CD8-positive, alpha-beta memory T cell (primary cell): ENCODE results near the gene TMEM98. TPM values are rescaled to one million over a fixed set of nuclear protein-coding genes. Genes with fewer than 3 reads are reported as not detected.
"Not testable (repeated sequence)": the region's sequence is repeated elsewhere in the genome, so short reads cannot be mapped to it uniquely, and the experiment has no call there.

ENCODE experiments used
- CTCF ChIA-PET: fragments of 350-600 bp; sonication (Branson Sonifier 250); formaldehyde crosslinking; loops from one replicate; lab custom pipeline; 2021; ENCODE audit warnings: antibody characterized with exemption; lab: Charles Lee
- POLR2A ChIA-PET: fragments of 350-600 bp; sonication (Branson Sonifier 250); formaldehyde crosslinking; loops from one replicate; lab custom pipeline; 2021; ENCODE audit warnings: antibody characterized with exemption; lab: Charles Lee
- DNase-seq, 5 donors: peaks; one replicate each; pipeline versions ENCODE4 v3.0.0 to v3.0.0-alpha.2; 2020 to 2022; ENCODE audit warnings: mixed read lengths in 1 of 5
- H3K27ac ChIP-seq: one replicate; pipeline ENCODE4 v1.7.0; 2013; ENCODE audit warnings: low read depth, mild to moderate bottlenecking, low read length, moderate library complexity
- H3K27me3 ChIP-seq: 2 replicates; pipeline ENCODE4 v1.7.0; 2013; ENCODE audit warnings: low read length, mild to moderate bottlenecking; ENCODE audit not compliant: insufficient read depth, poor library complexity, severe bottlenecking
- H3K36me3 ChIP-seq: 2 replicates; pipeline ENCODE4 v1.7.0; 2013; ENCODE audit warnings: mild to moderate bottlenecking, low read length, moderate library complexity; ENCODE audit not compliant: insufficient read depth
- H3K4me1 ChIP-seq: 2 replicates; pipeline ENCODE4 v1.7.0; 2013; ENCODE audit warnings: mild to moderate bottlenecking, low read length, moderate library complexity; ENCODE audit not compliant: insufficient read depth
- H3K4me3 ChIP-seq: 2 replicates; pipeline ENCODE4 v1.7.0; 2013; ENCODE audit warnings: mild to moderate bottlenecking, low read length
- H3K9me3 ChIP-seq: 2 replicates; pipeline ENCODE4 v1.7.0; 2013; ENCODE audit warnings: mild to moderate bottlenecking, low read length
- H3K27ac Mint-ChIP-seq, 8 donors: one replicate each; pipeline ENCODE4 v1.8.0; 2020 to 2021; ENCODE audit warnings: mixed read lengths in 8 of 8, mild to moderate bottlenecking in 6 of 8, inconsistent platforms in 3 of 8, moderate library complexity in 3 of 8
- H3K27me3 Mint-ChIP-seq, 2 donors: one replicate each; pipeline ENCODE4 v1.8.0; 2020 to 2021; ENCODE audit warnings: mixed read lengths in 2 of 2, mild to moderate bottlenecking in 1 of 2, moderate library complexity in 1 of 2
- H3K36me3 Mint-ChIP-seq, 3 donors: one replicate each; pipeline ENCODE4 v1.8.0; 2020 to 2021; ENCODE audit warnings: mixed read lengths in 3 of 3, inconsistent platforms in 1 of 3, mild to moderate bottlenecking in 1 of 3
- H3K4me1 Mint-ChIP-seq, 3 donors: one replicate each; pipeline ENCODE4 v1.8.0; 2020 to 2021; ENCODE audit warnings: mixed read lengths in 3 of 3, inconsistent platforms in 1 of 3, mild to moderate bottlenecking in 1 of 3
- H3K4me3 Mint-ChIP-seq, 7 donors: one replicate each; pipeline ENCODE4 v1.8.0; 2020 to 2021; ENCODE audit warnings: mixed read lengths in 7 of 7, mild to moderate bottlenecking in 6 of 7, moderate library complexity in 4 of 7, inconsistent platforms in 2 of 7
- H3K9me3 Mint-ChIP-seq, 5 donors: one replicate each; pipeline ENCODE4 v1.8.0; 2020 to 2022; ENCODE audit warnings: mixed read lengths in 5 of 5, mild to moderate bottlenecking in 3 of 5, moderate library complexity in 2 of 5, inconsistent platforms in 1 of 5
- polyA plus RNA-seq: library from polyadenylated mRNA; unstranded; fragments of 300-500 nt; fragmentation: Illumina TruSeq; gene quantifications from one replicate; pipeline ENCODE4 v1.2.3, GENCODE V29; 2021
- total RNA-seq, 2 experiments: library from RNA; stranded (reverse); gene quantifications; one replicate each; pipeline ENCODE4 v1.2.3, GENCODE V29; 2021

The TMEM98 gene, protein sequence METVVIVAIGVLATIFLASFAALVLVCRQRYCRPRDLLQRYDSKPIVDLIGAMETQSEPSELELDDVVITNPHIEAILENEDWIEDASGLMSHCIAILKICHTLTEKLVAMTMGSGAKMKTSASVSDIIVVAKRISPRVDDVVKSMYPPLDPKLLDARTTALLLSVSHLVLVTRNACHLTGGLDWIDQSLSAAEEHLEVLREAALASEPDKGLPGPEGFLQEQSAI
- total RNA-seq (under 1 TPM; 0.22 to 0.26 TPM), polyA plus RNA-seq (not detected)

DNA sequence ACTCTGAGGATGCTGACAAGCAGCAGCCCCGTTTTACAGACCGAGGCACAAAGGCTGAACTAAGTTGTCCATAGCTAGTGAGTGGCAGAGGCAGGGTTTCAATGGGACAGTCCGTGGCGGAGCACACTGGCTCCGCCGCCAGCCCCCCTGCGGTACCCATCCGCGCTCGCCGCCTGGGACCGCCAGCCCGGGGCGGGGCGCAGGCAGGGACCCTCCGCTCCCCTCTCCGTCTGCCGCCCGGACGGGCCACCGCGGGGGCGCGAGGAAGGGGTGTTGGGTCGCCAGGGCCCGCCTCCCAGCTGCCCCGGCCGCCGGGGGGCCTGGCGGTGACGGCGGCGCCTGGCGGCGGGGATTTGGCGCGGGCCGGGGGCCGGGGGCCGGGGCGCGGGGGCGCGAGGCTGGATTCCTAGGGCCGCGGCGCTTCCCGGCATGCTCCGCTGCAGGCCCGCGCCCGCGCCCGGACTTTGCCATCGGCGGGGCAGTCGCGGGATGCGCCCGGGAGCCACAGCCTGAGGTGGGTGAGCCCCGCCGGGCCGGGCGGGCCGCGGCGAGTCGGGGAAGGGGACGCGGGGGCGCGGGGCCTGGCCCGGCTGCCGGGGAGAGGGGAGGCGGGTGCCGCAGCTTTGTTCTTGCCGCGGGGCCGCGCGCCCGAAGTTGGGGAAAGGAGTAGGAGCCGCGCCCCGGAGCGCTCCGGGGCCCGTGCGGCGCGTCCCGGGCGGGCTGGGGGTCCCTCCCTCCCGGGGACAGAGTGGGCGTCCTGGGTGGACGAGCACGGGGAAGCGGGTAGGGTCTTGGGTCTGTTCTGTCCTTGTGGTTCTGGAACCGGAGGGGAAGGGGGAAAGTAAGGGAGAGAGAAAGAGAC lies at the start of gene TMEM98:
TSS of gene TMEM98 (plus strand) at position 430 of the 862 bp plus-strand sequence. CDS start 3,376 bp downstream, outside the sequence.
- peak within 1 kb of the TSS in 6 of 7 donors; percentile 25 to 65 (median 58) for H3K4me3 Mint-ChIP-seq
- H3K4me1 Mint-ChIP-seq = peaks cover 0 to 6% (median 0%) of the 10 kb centered on the region in 3 donors
- no peaks in the 10 kb centered on the region for H3K36me3 Mint-ChIP-seq

DNA sequence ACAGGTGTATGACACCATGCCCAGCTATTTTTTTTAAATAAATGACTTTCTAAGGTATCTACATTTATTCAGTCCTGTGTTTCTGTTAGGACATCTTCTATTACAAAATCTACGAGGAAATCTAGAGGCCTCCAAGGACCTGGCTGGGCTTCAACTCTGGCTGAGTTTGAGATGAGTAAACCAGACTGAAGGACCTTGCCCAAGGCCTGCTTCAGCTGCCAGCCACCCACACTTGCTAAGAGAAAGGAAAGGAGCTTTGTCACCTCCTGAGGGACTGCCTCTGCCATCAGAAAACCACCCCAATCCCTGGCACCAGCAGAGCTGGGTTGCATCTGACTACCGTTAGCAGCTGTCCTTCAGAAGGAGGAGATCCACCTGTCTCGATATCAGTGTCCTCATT lies 49.7 kb upstream of the TMEM98 start:
- peaks cover 18% of the 10 kb centered on the region for H3K4me1 ChIP-seq
- no peak for DNase-seq
- peaks cover 4 to 8% of the 10 kb centered on the region in 2 donors for H3K27me3 Mint-ChIP-seq
- H3K9me3 Mint-ChIP-seq = no peaks in the 10 kb centered on the region
- no peak overlapping the region for H3K27ac ChIP-seq
- ChIA-PET POLR2A (no interaction called here), CTCF (interaction anchor here (1.0 to 5.4 kb wide), 9 partner anchors 8 to 97 kb away, joined by 3 to 74 read pairs (median 16); a partner anchor contains a TSS)
- peaks cover 0 to 4% (median 0%) of the 10 kb centered on the region in 3 donors for H3K36me3 Mint-ChIP-seq
- H3K9me3 ChIP-seq = no peaks in the 10 kb centered on the region
- H3K27ac Mint-ChIP-seq = peak overlapping the region in 5 of 8 donors; percentile 13 to 93 (median 64)
- no peak overlapping the region for H3K4me3 ChIP-seq
- no peaks in the 10 kb centered on the region for H3K36me3 ChIP-seq
- no peaks in the 10 kb centered on the region for H3K27me3 ChIP-seq
- H3K4me1 Mint-ChIP-seq = peaks cover 10 to 16% (median 13%) of the 10 kb centered on the region in 3 donors
- peak overlapping the region in 1 of 7 donors; percentile 46 for H3K4me3 Mint-ChIP-seq

More for the DNA sequence above, at the start of gene TMEM98:
- Histone ChIP-seq H3K4me1 (peaks cover 3% of the 10 kb centered on the region), H3K4me3 (no peak within 1 kb of the TSS), H3K27me3 (peaks cover 19% of the 10 kb centered on the region), H3K9me3 (no peaks in the 10 kb centered on the region), H3K27ac (peak within 1 kb of the TSS; percentile 9), H3K36me3 (no peaks in the 10 kb centered on the region)
- DNase-seq = no peak
- Mint-ChIP-seq H3K27me3 (peaks cover 20 to 52% of the 10 kb centered on the region in 2 donors), H3K27ac (no peak within 1 kb of the TSS), H3K9me3 (no peaks in the 10 kb centered on the region)
- POLR2A ChIA-PET = no interaction called here
- CTCF ChIA-PET = interaction anchor here (1.0 to 1.2 kb wide), 2 partner anchors 13 to 145 kb away, joined by 3 to 5 read pairs; no protein-coding TSS in a partner anchor

DNA sequence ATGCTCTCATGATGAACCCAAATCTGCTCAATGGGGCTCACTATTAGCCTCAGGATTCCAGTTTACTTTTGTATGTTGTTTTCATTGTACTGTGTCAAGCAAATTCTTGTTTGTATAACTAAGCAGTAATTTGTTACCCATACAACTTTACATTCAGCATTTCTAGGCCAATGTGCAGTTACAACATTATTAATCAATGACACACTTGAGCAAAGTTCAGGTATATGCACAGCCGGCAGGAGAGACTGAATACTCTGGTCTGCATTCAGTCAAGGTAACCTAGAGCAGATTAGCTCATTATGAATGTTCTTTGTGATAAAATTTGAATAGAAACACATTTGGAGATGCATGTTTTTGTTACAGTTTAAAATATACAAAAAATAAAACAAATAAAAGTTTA lies 48.8 kb upstream of the TMEM98 start:
- CTCF ChIA-PET = interaction anchor here (5.4 kb wide), 1 partner anchor 98 kb away, joined by 74 read pairs; no protein-coding TSS in a partner anchor
- no peak for DNase-seq
- H3K4me1 ChIP-seq = peaks cover 18% of the 10 kb centered on the region
- POLR2A ChIA-PET = no interaction called here
- peak overlapping the region in 1 of 7 donors; percentile 46 for H3K4me3 Mint-ChIP-seq
- no peak overlapping the region for H3K27ac Mint-ChIP-seq
- peaks cover 0 to 4% (median 0%) of the 10 kb centered on the region in 3 donors for H3K36me3 Mint-ChIP-seq
- no peaks in the 10 kb centered on the region for H3K9me3 ChIP-seq
- H3K9me3 Mint-ChIP-seq = no peaks in the 10 kb centered on the region
- H3K4me1 Mint-ChIP-seq = peaks cover 10 to 16% (median 13%) of the 10 kb centered on the region in 3 donors
- H3K27me3 ChIP-seq = no peaks in the 10 kb centered on the region
- no peaks in the 10 kb centered on the region for H3K36me3 ChIP-seq
- H3K27ac ChIP-seq = no peak overlapping the region
- H3K27me3 Mint-ChIP-seq = peaks cover 5 to 15% of the 10 kb centered on the region in 2 donors
- H3K4me3 ChIP-seq = no peak overlapping the region

DNA sequence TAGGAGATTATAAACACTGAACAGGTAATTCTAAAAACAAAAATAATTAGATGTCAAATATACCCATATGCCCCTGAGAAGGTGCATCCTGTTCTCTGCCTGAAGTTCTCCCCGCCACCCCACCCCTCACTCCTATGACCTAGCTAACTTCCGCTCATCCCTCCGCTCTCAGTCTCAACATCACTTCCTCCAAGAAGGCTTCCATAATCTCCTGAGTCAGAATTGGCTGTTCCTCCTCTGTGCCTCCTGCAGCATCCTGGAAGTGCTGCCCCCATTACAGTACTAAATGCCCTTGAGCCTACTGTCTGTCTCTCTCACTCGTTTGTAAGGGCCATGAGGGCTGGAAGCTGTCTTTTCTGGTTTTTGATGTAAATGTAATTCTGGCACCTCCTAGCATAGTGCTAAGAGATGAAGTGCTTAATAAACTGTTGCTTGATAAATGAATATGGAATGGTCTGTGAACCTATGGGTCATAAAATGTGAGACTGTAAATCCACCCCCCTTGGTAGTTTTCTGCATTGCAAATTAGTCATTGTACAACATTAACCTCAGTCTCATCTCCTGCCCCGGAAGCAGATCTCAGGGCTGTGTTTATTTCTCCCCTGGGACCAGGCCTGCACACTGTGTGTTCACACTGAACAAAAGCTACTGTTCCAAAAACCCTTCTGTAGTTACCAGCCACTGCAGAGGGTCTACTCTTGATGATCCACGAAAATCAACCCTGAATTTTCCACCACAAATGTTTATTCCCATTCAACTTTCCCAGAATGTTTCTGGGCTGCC lies 47.1 kb upstream of the TMEM98 start:
- no peak overlapping the region for H3K4me3 ChIP-seq
- H3K27ac Mint-ChIP-seq = no peak overlapping the region
- ChIA-PET POLR2A (interaction anchor here (0.7 kb wide), 1 partner anchor 27 kb away, joined by 3 read pairs; no protein-coding TSS in a partner anchor), CTCF (no interaction called here)
- no peaks in the 10 kb centered on the region for H3K36me3 ChIP-seq
- DNase-seq = no peak
- H3K9me3 ChIP-seq = no peaks in the 10 kb centered on the region
- H3K27me3 Mint-ChIP-seq = peaks cover 9 to 29% of the 10 kb centered on the region in 2 donors
- peaks cover 9 to 11% (median 11%) of the 10 kb centered on the region in 3 donors for H3K4me1 Mint-ChIP-seq
- H3K27me3 ChIP-seq = no peaks in the 10 kb centered on the region
- H3K9me3 Mint-ChIP-seq = no peaks in the 10 kb centered on the region
- no peak overlapping the region for H3K27ac ChIP-seq
- H3K36me3 Mint-ChIP-seq = peaks cover 0 to 4% (median 0%) of the 10 kb centered on the region in 3 donors
- H3K4me3 Mint-ChIP-seq = peak overlapping the region in 2 of 7 donors; percentile 44 to 48
- H3K4me1 ChIP-seq = peaks cover 11% of the 10 kb centered on the region

DNA sequence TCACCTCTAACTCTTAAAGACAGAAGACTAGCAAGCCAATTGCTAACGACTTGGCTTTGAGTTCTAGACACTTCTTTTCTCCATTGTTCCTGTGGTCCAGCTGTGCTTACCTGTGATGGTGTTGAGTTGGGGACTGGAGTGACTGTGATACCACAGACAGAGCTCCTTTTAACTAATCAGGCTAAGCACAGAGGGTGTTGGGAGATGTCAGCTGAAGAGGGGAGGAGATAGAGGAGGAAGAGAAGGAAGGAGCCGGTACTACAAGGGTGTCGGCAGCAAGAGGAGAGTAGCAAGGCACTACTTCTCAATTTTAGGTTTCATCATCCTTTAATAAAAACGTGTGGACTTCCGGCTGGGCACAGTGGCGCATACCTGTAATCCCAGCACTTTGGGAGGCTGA lies 45.9 kb upstream of the TMEM98 start:
- no peaks in the 10 kb centered on the region for H3K36me3 Mint-ChIP-seq
- no peaks in the 10 kb centered on the region for H3K9me3 Mint-ChIP-seq
- peaks cover 7 to 14% (median 8%) of the 10 kb centered on the region in 3 donors for H3K4me1 Mint-ChIP-seq
- no peak overlapping the region for H3K4me3 ChIP-seq
- no peak overlapping the region for H3K27ac ChIP-seq
- CTCF ChIA-PET = interaction anchor here (0.6 kb wide), 1 partner anchor 81 kb away, joined by 3 read pairs; no protein-coding TSS in a partner anchor
- no peaks in the 10 kb centered on the region for H3K36me3 ChIP-seq
- H3K27me3 Mint-ChIP-seq = peaks cover 10 to 38% of the 10 kb centered on the region in 2 donors
- H3K27me3 ChIP-seq = no peaks in the 10 kb centered on the region
- POLR2A ChIA-PET = no interaction called here
- no peak for DNase-seq
- H3K27ac Mint-ChIP-seq = no peak overlapping the region
- H3K9me3 ChIP-seq = no peaks in the 10 kb centered on the region
- peaks cover 6% of the 10 kb centered on the region for H3K4me1 ChIP-seq
- H3K4me3 Mint-ChIP-seq = no peak overlapping the region

DNA sequence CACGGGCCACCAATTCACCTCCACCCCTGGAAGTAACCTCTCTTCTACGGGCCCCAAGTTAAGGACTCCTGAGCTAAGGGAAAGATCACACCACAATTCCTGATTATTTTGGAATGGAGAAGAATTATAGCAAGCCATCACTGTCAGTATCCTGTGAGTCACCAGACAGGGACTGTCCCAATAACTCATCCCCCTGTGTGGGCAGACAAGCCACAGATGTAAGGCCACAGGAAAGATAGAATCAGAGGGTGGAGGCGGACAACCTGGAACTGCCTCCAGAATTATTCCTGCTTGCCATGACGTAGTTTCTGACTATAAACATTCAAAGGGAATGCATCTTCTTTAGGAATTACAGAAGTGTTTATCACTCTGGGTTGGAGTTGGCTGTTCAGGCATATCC lies 45.2 kb upstream of the TMEM98 start:
- H3K36me3 Mint-ChIP-seq = no peaks in the 10 kb centered on the region
- H3K27me3 ChIP-seq = no peaks in the 10 kb centered on the region
- no peak overlapping the region for H3K4me3 Mint-ChIP-seq
- no peak overlapping the region for H3K4me3 ChIP-seq
- H3K4me1 ChIP-seq = peaks cover 2% of the 10 kb centered on the region
- no peaks in the 10 kb centered on the region for H3K36me3 ChIP-seq
- DNase-seq = no peak
- H3K9me3 ChIP-seq = no peaks in the 10 kb centered on the region
- peaks cover 2 to 9% (median 3%) of the 10 kb centered on the region in 3 donors for H3K4me1 Mint-ChIP-seq
- peak overlapping the region in 1 of 8 donors; percentile 40 for H3K27ac Mint-ChIP-seq
- H3K9me3 Mint-ChIP-seq = no peaks in the 10 kb centered on the region
- CTCF ChIA-PET = no interaction called here
- H3K27ac ChIP-seq = no peak overlapping the region
- peaks cover 10 to 39% of the 10 kb centered on the region in 2 donors for H3K27me3 Mint-ChIP-seq
- POLR2A ChIA-PET = no interaction called here

DNA sequence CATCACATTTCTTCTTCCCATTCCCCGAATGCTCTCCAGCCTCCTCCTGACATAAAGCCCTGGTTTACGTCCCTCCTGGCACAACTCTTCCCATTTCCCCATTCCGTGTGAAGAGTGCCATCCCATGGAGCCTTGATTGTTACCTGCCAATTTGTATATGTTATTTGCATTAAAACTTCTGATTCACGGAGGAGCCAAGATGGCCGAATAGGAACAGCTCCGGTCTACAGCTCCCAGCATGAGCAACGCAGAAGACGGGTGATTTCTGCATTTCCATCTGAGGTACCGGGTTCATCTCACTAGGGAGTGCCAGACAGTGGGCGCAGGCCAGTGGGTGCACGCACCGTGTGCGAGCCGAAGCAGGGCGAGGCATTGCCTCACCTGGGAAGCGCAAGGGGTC lies 41.0 kb upstream of the TMEM98 start:
- POLR2A ChIA-PET, H3K9me3 ChIP-seq: not testable (repeated sequence)
- CTCF ChIA-PET = interaction anchor here (2.0 kb wide), 1 partner anchor 10 kb away, joined by 14 read pairs; the partner anchor contains the start of gene MYO1D

More for the DNA sequence above, 41.0 kb upstream of the TMEM98 start:
- not testable (repeated sequence) for H3K4me3 ChIP-seq, H3K27ac Mint-ChIP-seq, H3K9me3 Mint-ChIP-seq, H3K36me3 ChIP-seq, H3K4me1 Mint-ChIP-seq, H3K4me1 ChIP-seq, H3K27ac ChIP-seq, DNase-seq, H3K36me3 Mint-ChIP-seq, H3K4me3 Mint-ChIP-seq, H3K27me3 ChIP-seq
- peaks cover 9 to 36% of the 10 kb centered on the region in 2 donors for H3K27me3 Mint-ChIP-seq
